Measurements from ENCODE around the gene IRF1.
"Not testable (repeated sequence)": the region's sequence is repeated elsewhere in the genome, so short reads cannot be mapped to it uniquely, and the experiment has no call there.

IRF1 gene

GRCh38 chr5:132459983-132460838, 30.4 kb downstream of the IRF1 start:
- DNase-seq = no peak

- no peak for DNase-seq
These were observed 31.3 kb downstream of the IRF1 start for GRCh38 chr5:132459031-132459982.

- no peak for DNase-seq
These were observed 31.9 kb downstream of the IRF1 start for GRCh38 chr5:132458651-132459030.

GRCh38 chr5:132458226-132458560, 32.4 kb downstream of the IRF1 start:
- no peak for DNase-seq

- no peak for DNase-seq
These were observed 33.0 kb downstream of the IRF1 start for GRCh38 chr5:132457371-132458225.

- DNase-seq = no peak
These were observed 33.6 kb downstream of the IRF1 start for GRCh38 chr5:132456987-132457361.

GRCh38 chr5:132456296-132456986, 34.1 kb downstream of the IRF1 start:
- DNase-seq = no peak

GRCh38 chr5:132455614-132456115, 34.9 kb downstream of the IRF1 start:
- no peak for DNase-seq

- no peak for DNase-seq
These were observed 36.2 kb downstream of the IRF1 start for GRCh38 chr5:132454361-132454760.

- no peak for DNase-seq
These were observed 39.2 kb downstream of the IRF1 start for GRCh38 chr5:132451387-132451786.

GRCh38 chr5:132449060-132449459, 41.5 kb downstream of the IRF1 start:
- no peak for DNase-seq

GRCh38 chr5:132447196-132447595, 43.4 kb downstream of the IRF1 start:
- no peak for DNase-seq

GRCh38 chr5:132446621-132447020, 44.0 kb downstream of the IRF1 start:
- DNase-seq = peak; percentile 36

- no peak for DNase-seq
These were observed 44.6 kb downstream of the IRF1 start for GRCh38 chr5:132445930-132446329.

- no peak for DNase-seq
These were observed 45.0 kb downstream of the IRF1 start for GRCh38 chr5:132445640-132445923.

GRCh38 chr5:132444841-132445639, 45.5 kb downstream of the IRF1 start:
- DNase-seq = no peak

- DNase-seq = no peak
These were observed 46.5 kb downstream of the IRF1 start for GRCh38 chr5:132444061-132444460.

- peak; percentile 82 for DNase-seq
These were observed 51.0 kb downstream of the IRF1 start for GRCh38 chr5:132439521-132440089.

- DNase-seq = no peak
These were observed 51.7 kb downstream of the IRF1 start for GRCh38 chr5:132438917-132439316.

- not testable (repeated sequence) for DNase-seq
These were observed 52.3 kb downstream of the IRF1 start for GRCh38 chr5:132438267-132438645.

GRCh38 chr5:132437604-132438266, 52.8 kb downstream of the IRF1 start:
- no peak for DNase-seq
